Measurements from ENCODE around the gene KCTD1.

Gene KCTD1

GRCh38 chr18:26482569-26482968, 65.8 kb downstream of the KCTD1 start:
- in situ Hi-C loops (cut with MboI; ENCODE audit: low sequenced_read_pairs) = no loop called here

GRCh38 chr18:26480897-26481795, 67.2 kb downstream of the KCTD1 start:
- in situ Hi-C loops (cut with MboI; ENCODE audit: low sequenced_read_pairs) = no loop called here

- in situ Hi-C loops (cut with MboI; ENCODE audit: low sequenced_read_pairs) = no loop called here
Observed at GRCh38 chr18:26479681-26480079, 68.7 kb downstream of the KCTD1 start.

GRCh38 chr18:26479065-26479680, 69.2 kb downstream of the KCTD1 start:
- in situ Hi-C loops (cut with MboI; ENCODE audit: low sequenced_read_pairs) = no loop called here

GRCh38 chr18:26477828-26478466, 70.4 kb downstream of the KCTD1 start:
- in situ Hi-C loops (cut with MboI; ENCODE audit: low sequenced_read_pairs) = no loop called here

GRCh38 chr18:26476697-26477096, 71.7 kb downstream of the KCTD1 start:
- in situ Hi-C loops (cut with MboI; ENCODE audit: low sequenced_read_pairs) = no loop called here

- in situ Hi-C loops (cut with MboI; ENCODE audit: low sequenced_read_pairs) = no loop called here
Observed at GRCh38 chr18:26474542-26474941, 73.8 kb downstream of the KCTD1 start.

- in situ Hi-C loops (cut with MboI; ENCODE audit: low sequenced_read_pairs) = no loop called here
Observed at GRCh38 chr18:26473672-26474071, 74.7 kb downstream of the KCTD1 start.

- in situ Hi-C loops (cut with MboI; ENCODE audit: low sequenced_read_pairs) = no loop called here
Observed at GRCh38 chr18:26471826-26472225, 76.5 kb downstream of the KCTD1 start.

GRCh38 chr18:26471027-26471426, 77.3 kb downstream of the KCTD1 start:
- in situ Hi-C loops (cut with MboI; ENCODE audit: low sequenced_read_pairs) = no loop called here

- in situ Hi-C loops (cut with MboI; ENCODE audit: low sequenced_read_pairs) = no loop called here
Observed at GRCh38 chr18:26470011-26470637, 78.2 kb downstream of the KCTD1 start.

- in situ Hi-C loops (cut with MboI; ENCODE audit: low sequenced_read_pairs) = no loop called here
Observed at GRCh38 chr18:26468931-26469340, 79.4 kb downstream of the KCTD1 start.

- in situ Hi-C loops (cut with MboI; ENCODE audit: low sequenced_read_pairs) = no loop called here
Observed at GRCh38 chr18:26466026-26466425, 82.3 kb downstream of the KCTD1 start.

GRCh38 chr18:26465431-26465830, 82.9 kb downstream of the KCTD1 start:
- in situ Hi-C loops (cut with MboI; ENCODE audit: low sequenced_read_pairs) = no loop called here

GRCh38 chr18:26464128-26465011, 84.0 kb downstream of the KCTD1 start:
- in situ Hi-C loops (cut with MboI; ENCODE audit: low sequenced_read_pairs) = no loop called here

GRCh38 chr18:26462355-26462754, 86.0 kb downstream of the KCTD1 start:
- in situ Hi-C loops (cut with MboI; ENCODE audit: low sequenced_read_pairs) = no loop called here

- in situ Hi-C loops (cut with MboI; ENCODE audit: low sequenced_read_pairs) = no loop called here
Observed at GRCh38 chr18:26461405-26461804, 86.9 kb downstream of the KCTD1 start.

- in situ Hi-C loops (cut with MboI; ENCODE audit: low sequenced_read_pairs) = no loop called here
Observed at GRCh38 chr18:26460449-26461091, 87.8 kb downstream of the KCTD1 start.

- in situ Hi-C loops (cut with MboI; ENCODE audit: low sequenced_read_pairs) = no loop called here
Observed at GRCh38 chr18:26459884-26460283, 88.5 kb downstream of the KCTD1 start.

GRCh38 chr18:26459340-26459739, 89.0 kb downstream of the KCTD1 start:
- in situ Hi-C loops (cut with MboI; ENCODE audit: low sequenced_read_pairs) = no loop called here

All from HL-60/S4 treated with phorbol 12-myristate 13-acetate at 8.2 ng/mL for 4 days and 3 days (cell line).